ENCODE results near the gene EIF4G1.

- TF ChIP-seq CTCF (IDR thresholded peaks at IDR 0.05) (no peak), POLR2A (IDR thresholded peaks at IDR 0.05) (no peak)
Measured at GRCh38 chr3:184381261-184382224, 67.1 kb downstream of the EIF4G1 start.

Data from uterus (tissue), 2 donors.